ENCODE results near the gene AMN.

The AMN gene

GRCh38 chr14:102964152-102964730 lies 41.8 kb downstream of the AMN start:
- no peaks in the 10 kb centered on the region for H3K27me3 ChIP-seq (ENCODE audit: insufficient read depth, low read depth)
- no peaks in the 10 kb centered on the region for H3K36me3 ChIP-seq (ENCODE audit: insufficient read depth)
- no peak overlapping the region for H3K4me2 ChIP-seq

GRCh38 chr14:102965282-102965681 lies 42.8 kb downstream of the AMN start:
- H3K27me3 ChIP-seq (ENCODE audit: insufficient read depth, low read depth) = no peaks in the 10 kb centered on the region
- TF ChIP-seq CTCF (conservative IDR thresholded peaks at IDR 0.05; ENCODE audit: low read depth, low read length) = no peak
- no peak overlapping the region for H3K4me3 ChIP-seq (IDR thresholded peaks at IDR 0.05; ENCODE audit: insufficient read depth, low read depth, low read length)
- H3K4me1 ChIP-seq (ENCODE audit: low read depth, poor library complexity, severe bottlenecking) = no peaks in the 10 kb centered on the region
- no peaks in the 10 kb centered on the region for H3K36me3 ChIP-seq (ENCODE audit: insufficient read depth)
- H3K79me2 ChIP-seq (ENCODE audit: insufficient read depth, low read depth) = no peaks in the 10 kb centered on the region
- H3K9ac ChIP-seq = no peak overlapping the region
- H2AFZ ChIP-seq (ENCODE audit: low read depth) = no peak overlapping the region
- H4K20me1 ChIP-seq (ENCODE audit: insufficient read depth) = no peaks in the 10 kb centered on the region
- H3K27ac ChIP-seq = no peak overlapping the region
- no peak overlapping the region for H3K4me2 ChIP-seq

More at GRCh38 chr14:102964152-102964730, 41.8 kb downstream of the AMN start:
- no peaks in the 10 kb centered on the region for H4K20me1 ChIP-seq (ENCODE audit: insufficient read depth)
- H3K4me1 ChIP-seq (ENCODE audit: low read depth, poor library complexity, severe bottlenecking) = no peaks in the 10 kb centered on the region
- H3K9ac ChIP-seq = no peak overlapping the region
- TF ChIP-seq CTCF (conservative IDR thresholded peaks at IDR 0.05; ENCODE audit: low read depth, low read length) = no peak
- no peak overlapping the region for H3K27ac ChIP-seq
- H2AFZ ChIP-seq (ENCODE audit: low read depth) = no peak overlapping the region
- no peaks in the 10 kb centered on the region for H3K79me2 ChIP-seq (ENCODE audit: insufficient read depth, low read depth)
- no peak overlapping the region for H3K4me3 ChIP-seq (IDR thresholded peaks at IDR 0.05; ENCODE audit: insufficient read depth, low read depth, low read length)

GRCh38 chr14:102965971-102966655 lies 43.6 kb downstream of the AMN start:
- H3K4me1 ChIP-seq (ENCODE audit: low read depth, poor library complexity, severe bottlenecking) = no peaks in the 10 kb centered on the region
- no peaks in the 10 kb centered on the region for H4K20me1 ChIP-seq (ENCODE audit: insufficient read depth)
- TF ChIP-seq CTCF (conservative IDR thresholded peaks at IDR 0.05; ENCODE audit: low read depth, low read length) = no peak
- H3K27ac ChIP-seq = no peak overlapping the region
- H3K36me3 ChIP-seq (ENCODE audit: insufficient read depth) = no peaks in the 10 kb centered on the region
- H3K4me2 ChIP-seq = no peak overlapping the region
- H3K79me2 ChIP-seq (ENCODE audit: insufficient read depth, low read depth) = no peaks in the 10 kb centered on the region
- H3K27me3 ChIP-seq (ENCODE audit: insufficient read depth, low read depth) = no peaks in the 10 kb centered on the region
- no peak overlapping the region for H2AFZ ChIP-seq (ENCODE audit: low read depth)
- H3K4me3 ChIP-seq (IDR thresholded peaks at IDR 0.05; ENCODE audit: insufficient read depth, low read depth, low read length) = no peak overlapping the region
- no peak overlapping the region for H3K9ac ChIP-seq

GRCh38 chr14:102966681-102967505 lies 44.4 kb downstream of the AMN start:
- H3K4me3 ChIP-seq (IDR thresholded peaks at IDR 0.05; ENCODE audit: insufficient read depth, low read depth, low read length) = no peak overlapping the region
- H3K27me3 ChIP-seq (ENCODE audit: insufficient read depth, low read depth) = no peaks in the 10 kb centered on the region
- no peak overlapping the region for H2AFZ ChIP-seq (ENCODE audit: low read depth)
- no peaks in the 10 kb centered on the region for H4K20me1 ChIP-seq (ENCODE audit: insufficient read depth)
- TF ChIP-seq CTCF (conservative IDR thresholded peaks at IDR 0.05; ENCODE audit: low read depth, low read length) = no peak
- H3K79me2 ChIP-seq (ENCODE audit: insufficient read depth, low read depth) = no peaks in the 10 kb centered on the region
- no peak overlapping the region for H3K27ac ChIP-seq
- H3K4me1 ChIP-seq (ENCODE audit: low read depth, poor library complexity, severe bottlenecking) = no peaks in the 10 kb centered on the region
- H3K9ac ChIP-seq = no peak overlapping the region
- no peaks in the 10 kb centered on the region for H3K36me3 ChIP-seq (ENCODE audit: insufficient read depth)
- H3K4me2 ChIP-seq = no peak overlapping the region

All from KMS-11 (cell line).